ENCODE data around the gene LRRC8C.

- TF ChIP-seq EP300 (IDR thresholded peaks at IDR 0.05) (no peak), CTCF (IDR thresholded peaks at IDR 0.05) (no peak), POLR2A (IDR thresholded peaks at IDR 0.05) (no peak), POLR2AphosphoS5 (IDR thresholded peaks at IDR 0.05) (peak in 1 of 2 donors; percentile 19)
These were observed 121.6 kb downstream of the LRRC8C start for GRCh38 chr1:89754518-89754917.

Data from upper lobe of left lung (tissue), 4 donors.